Lower leg skin (tissue), 3 donors: ENCODE results near the gene WFIKKN1.

Experiments
- CTCF ChIP-seq, 3 donors: fragments of 450-650 bp; IDR thresholded peaks; one replicate each; pipeline ENCODE4 v1.5.1; 2016; ENCODE audit warnings: antibody characterized with exemption in 3 of 3, mild to moderate bottlenecking in 3 of 3, moderate library complexity in 2 of 3
- POLR2A ChIP-seq, 2 donors: fragments of 450-650 bp; IDR thresholded peaks; one replicate each; pipeline ENCODE4 v1.6.1; 2016 to 2017; ENCODE audit warnings: antibody characterized with exemption in 2 of 2, mild to moderate bottlenecking in 1 of 2, moderate library complexity in 1 of 2

GRCh38 chr16:647173-647902 lies 16.6 kb downstream of the WFIKKN1 start:
- TF ChIP-seq CTCF (IDR thresholded peaks at IDR 0.05) (no peak), POLR2A (IDR thresholded peaks at IDR 0.05) (no peak)
